ELF-1 (cell line): ENCODE results near the gene KLF13.

ENCODE experiments used
- DNase-seq: peaks from one replicate; pipeline ENCODE4 v3.0.0-alpha.2; 2016; ENCODE audit warnings: low read depth, low spot score

KLF13 gene

DNA sequence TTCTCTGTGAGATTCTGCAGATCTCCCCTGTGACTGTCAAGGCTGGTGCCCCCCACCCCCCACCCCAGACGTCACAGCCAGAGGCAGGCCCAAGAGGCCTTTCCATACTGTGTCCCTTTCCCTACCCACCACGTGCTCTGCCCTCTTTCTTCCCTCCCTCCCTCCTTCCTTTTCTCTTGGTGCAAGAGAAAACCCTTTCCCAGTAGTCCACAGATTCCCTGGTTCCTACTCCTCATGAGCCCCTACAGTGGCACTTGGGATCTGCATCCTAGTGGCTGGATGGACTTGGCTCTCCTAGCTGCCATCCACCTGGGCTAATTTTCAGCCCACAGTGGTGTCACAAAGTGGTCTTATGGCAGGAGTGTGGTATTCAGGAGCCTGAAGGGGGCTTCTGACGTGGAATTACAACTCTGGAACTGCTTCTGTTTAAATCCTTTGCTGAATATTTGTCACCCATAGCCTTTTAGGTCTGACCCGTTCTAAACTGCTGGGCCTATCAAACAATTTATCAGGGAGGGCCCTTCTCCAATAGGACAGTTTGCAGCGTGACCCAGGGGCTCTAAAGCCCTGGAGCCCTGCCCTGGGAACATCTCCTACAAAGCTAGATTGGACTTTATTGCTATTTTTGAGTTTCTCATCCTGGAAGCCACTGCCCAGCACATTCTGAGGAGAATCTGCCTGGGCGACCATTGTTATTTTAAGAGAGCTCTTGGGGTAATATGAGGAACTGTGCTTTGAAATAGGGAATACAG is 35.3 kb downstream of the KLF13 start:
- no peak for DNase-seq

DNA sequence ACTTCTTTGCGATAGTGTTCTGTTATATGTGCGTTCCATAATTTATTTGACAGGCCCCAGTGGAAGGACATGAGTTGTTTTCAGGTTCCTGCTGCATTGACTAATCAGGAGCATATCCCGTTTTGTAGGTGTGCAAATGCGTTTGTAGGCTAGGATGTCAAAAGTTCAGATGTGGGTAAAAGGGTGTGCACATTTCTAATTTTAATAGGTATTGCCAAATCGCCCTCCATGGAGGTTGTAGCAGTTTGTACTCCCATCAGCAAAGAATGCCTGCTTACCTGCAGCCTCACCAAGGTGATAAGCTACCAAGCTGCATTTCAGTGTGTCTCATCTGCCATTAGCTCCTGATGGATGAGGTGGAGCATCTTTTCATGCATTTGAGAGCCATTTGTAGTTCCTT is 36.3 kb downstream of the KLF13 start:
- no peak for DNase-seq

DNA sequence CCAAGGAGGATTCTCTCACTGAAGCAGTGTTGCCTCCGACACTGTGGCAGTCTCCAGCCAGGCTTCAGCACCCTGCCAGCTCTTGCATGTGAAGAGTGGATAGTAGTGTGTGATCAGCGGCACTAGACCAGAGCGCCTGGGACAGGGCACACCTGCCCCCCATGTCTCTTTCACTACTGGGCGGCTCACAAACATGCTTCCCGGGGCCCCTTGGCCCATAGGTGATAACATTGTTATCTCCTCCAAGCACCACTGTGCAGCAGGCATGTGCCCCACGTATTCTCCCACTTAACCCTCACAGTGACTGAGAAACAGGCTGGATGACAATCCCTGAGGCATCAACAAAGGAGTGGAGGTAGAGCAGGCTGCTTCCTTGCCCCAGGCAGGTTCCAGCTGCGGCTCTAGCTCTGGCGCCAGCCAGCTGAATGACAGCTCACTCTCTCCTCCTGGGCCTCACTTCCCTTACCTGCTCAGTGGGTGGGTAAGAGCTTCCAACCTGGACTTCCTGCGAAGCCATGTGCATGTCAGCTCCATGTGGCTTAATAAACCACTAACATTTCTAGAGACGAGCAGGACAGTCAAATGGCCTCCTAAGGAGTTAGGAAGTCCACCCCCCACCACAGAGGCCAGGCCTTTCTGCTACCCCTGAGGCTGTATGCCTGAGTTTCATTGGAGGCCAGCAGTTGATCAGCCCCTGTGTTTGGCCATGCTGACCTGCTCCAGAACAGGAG is 37.8 kb downstream of the KLF13 start:
- peak; percentile 96 for DNase-seq

DNA sequence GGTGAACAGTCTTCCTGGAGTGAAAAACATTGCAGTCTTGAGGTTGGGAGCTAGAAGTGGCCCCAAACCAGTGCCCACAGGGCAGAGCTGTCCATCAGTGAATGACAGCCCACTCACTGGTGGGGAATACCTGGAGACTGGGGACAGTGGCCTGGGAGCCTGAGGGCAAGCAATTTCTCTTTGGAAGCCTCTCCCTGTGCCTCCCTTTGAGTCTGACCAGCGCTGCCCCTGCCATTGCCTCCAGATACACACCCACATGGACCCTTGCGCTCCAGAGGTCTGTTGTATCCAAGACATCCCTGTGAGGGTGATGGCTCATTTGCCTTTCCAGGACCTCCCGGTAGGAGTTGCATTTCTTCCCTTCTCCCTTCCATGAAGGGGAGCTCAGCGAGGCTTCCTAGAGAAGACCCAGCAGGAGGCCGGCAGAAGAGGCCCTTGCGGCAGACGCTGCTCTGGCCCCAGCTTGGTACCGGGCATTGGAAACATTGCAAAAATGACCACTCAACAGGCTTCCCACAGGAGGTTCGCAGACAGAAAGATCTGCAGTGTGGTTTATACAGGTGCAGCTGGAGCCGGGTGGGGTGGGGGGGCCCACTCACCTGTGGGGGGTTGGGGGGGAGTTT is 38.5 kb downstream of the KLF13 start:
- peak; percentile 64 for DNase-seq

DNA sequence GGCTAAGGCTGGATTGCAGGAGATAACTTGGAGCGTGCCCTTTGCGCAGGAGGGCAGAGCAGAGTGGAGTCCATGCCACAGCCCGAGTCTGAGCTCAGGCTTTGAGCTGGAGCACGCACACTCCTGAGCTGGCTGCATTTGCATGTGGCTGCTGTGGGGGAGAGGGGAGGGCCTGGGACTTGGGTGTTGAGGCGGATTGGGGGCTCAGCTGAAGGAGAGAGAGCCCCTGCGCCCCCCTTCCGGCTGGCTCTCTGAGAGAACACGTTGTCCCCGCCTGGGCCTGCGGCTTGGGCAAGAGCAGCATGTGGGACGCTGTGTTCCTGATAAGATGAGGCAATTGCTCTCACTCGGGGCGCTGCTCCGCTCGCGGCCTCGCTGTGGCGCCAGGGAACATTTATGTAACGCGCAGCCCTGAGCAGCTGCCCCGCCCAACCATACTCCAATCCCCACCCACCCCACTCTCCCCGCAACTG is 39.1 kb downstream of the KLF13 start:
- peak; percentile 80 for DNase-seq

DNA sequence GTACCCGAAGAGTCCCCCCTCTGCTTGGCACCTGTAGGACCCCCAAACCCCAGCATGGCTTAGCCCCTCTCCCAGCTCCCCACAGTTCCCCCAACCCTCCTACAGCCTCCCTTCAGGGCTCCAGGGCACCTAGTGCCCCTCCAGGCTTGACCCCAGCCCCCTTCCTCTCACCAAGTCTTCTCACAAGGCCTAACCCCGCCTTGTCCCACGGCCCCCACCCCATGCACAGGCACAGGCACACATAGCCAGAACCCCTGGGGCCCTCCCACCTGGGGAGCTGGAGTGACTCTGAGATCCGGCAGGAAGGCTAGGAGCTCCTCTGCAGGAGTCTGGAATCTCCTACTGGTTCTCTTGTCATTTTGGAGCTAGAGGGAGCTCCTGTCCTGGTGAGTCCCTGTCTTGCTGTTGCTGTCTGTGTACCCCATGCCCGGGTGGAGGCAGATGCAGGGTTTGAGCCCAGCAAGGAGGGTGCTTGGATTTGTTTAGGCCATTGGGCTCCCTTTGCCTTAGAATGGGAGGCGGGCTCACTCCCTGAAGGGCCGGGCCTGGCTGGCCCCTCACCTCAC is 39.6 kb downstream of the KLF13 start:
- DNase-seq: peak; percentile 71

DNA sequence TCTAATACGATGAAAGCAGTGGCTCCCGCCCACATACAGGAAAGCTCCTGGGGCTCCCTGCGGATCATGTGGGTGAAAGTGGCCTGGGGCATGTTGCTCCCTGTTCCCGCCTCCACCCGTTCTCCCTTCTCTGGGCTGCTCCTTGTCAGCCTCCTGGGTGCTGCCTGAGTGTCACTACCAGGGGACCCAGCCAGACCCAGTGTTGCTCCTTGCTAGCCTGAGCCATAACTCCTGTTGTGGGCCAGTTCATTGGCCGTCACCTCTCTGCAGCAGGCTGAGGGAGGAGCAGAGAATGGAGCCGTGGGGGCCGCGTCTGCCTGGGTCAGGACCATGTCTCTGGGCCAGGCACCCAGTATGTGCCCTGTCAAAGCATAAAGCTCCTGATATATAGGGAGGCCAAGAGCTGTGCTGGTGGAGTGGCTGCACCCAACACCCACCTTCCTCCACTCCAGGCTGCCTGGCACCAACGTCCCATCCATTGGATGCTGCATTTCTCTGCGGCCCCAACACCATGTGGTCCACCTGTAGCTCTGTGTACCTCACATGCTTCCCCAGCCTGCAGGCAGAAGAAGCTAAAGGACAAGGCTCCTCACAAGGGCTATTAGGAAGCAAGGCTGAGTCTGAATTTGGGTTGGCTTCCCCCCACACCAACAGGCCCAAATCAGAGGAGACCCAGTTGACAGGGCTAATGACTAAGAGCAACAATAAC is 40.5 kb downstream of the KLF13 start:
- no peak for DNase-seq

DNA sequence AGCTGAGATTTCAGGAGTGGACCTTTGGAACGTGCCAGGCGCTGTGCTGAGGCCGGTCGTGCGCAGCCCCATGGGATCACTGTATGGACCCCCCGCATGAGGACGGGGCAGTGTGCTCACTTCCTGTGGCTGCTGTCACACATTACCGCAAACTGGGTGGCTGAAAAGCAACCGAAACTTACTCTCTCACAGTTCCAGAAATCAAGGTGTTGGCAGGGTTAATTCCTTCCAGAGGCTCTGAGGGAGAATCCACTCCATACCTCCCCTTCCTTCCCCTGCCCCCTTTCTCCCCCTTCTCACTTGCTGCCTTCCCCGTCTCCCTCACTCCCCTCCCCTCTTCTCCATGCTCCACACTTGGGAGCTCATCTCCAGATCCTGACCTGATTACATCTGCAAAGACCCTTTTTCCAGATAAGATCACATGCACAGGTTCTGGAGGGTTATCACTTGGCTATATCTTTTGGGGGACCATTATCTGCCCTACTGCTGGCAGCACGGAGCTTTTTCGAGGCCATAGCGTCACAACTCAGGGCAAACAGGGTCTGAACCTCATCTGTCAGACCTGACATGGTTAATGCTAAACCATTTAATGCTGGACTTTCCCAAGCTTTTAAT is 41.2 kb downstream of the KLF13 start:
- no peak for DNase-seq

DNA sequence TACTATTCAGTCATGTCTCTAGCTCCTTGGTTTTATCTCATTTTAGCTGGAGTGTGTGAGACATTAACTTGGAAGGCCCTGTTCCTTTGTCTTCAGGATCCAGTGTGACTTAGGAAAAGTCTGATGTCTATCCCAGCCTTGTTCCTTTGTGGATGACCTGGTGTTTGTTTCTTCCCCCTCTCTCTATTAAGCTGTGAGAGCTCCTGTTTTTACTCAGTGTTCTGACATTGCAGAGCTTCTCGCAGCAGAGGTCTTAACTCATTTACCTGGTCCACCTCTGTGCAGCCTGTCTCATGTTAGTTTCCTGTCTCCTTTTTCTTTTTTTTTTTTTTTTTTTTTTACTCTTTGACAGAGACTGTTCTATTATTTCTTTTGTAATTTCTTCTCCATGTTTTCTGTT is 43.1 kb downstream of the KLF13 start:
- DNase-seq: no peak

DNA sequence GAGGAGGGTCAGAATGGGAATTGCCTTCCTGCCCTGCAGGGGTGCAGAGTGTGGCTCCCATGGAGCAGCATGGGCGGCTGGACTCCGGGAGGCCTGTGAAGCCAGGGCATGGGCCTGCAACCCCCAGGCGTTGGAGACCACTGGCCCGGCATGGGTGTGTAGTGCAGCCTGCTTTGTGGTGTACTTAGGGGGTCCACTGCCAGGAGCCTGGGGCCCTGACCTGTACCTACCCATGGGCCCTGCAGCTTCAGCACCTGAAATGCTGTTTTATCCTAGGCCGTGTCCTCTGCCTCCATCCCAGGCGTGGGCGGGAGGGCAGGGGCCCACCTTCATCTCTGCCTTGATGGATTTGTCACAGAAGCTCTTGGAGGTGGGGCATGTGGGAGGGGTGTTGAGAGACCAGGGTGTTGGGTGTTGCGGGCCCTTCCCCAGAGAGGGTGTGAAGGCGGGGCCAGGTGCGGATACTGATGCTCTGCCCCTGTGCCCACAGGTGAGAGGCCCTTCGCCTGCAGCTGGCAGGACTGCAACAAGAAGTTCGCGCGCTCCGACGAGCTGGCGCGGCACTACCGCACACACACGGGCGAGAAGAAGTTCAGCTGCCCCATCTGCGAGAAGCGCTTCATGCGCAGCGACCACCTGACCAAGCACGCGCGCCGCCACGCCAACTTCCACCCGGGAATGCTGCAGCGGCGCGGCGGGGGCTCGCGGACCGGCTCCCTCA is 45.0 kb downstream of the KLF13 start:
- no peak for DNase-seq

DNA sequence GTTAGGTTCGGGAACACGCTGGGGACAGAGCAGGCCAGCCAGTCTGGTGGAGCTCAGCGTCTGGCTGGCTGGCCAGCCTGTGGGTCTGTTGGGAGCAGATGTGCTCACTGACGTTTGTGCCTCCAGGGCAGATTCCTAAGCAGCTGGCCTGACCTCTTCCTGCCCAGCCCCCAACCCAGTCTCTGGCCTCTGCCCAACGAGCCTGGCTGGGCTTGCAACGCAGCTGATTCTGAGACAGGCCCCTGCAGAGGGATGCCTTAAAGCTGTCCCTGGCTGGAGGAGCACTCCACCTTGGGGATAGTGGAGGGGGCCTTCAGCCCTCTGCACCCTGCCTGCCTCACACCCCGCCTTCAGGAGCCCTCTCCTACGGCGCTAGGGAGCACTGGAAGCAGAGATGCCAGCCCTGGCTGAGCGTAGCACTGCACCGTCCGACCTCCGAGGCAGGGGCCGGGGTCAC is 46.0 kb downstream of the KLF13 start:
- DNase-seq: peak; percentile 98

DNA sequence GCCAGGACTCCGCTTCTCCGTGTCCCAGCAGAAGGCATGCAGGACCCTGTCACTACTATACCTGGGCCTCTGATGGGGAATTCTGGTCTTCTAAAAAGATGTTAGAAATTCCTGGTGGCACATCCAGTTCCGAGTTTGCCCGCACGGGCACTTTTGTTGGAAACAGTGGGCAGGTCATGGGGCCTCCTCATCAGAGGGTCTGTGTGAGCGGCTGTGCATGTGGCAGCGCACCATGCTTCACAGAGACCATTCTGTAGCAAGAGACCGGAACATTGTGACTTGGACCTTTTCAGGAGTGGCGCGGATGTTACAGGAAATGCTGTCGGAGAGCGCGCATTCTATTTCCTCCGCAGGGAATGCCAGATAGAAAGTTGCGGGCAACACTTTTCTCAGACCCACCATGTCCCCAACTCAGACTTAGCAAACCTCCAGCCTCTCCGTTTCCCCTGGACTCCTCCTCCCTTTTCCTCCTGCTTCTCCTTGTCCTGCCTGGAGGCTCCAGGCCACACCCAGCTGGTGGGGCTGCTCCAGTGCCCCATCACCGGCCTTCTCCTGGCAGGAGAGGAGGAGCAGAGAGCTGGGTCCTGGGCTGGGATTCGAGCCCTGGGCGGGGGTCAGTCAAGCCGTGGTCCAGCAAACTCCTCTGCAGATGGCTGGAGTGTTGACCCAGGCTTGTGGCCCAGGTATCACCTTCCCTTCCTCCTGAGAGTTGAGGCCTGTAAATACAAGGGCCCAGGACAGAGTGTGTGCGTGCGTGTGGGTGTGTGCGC is 46.6 kb downstream of the KLF13 start:
- DNase-seq: no peak

DNA sequence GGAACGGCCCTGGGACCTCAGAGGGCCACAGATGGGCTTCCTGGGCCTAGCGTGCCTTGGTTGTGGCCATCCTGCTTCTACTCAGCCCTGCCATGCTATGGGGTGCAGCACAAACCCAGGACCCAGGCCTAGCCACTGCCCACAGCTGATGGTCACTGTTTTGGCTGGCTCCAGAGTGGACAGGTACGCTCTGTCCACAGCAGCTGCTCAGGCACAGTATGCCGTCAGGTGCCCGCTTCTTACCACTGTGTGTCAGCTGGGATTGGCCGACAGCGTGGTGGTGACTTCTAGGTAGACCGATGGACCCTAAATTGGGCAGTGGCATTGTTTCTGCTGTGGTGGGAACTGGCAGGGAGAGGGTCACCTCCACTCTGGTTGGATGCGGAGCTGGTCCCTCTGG is 47.3 kb downstream of the KLF13 start:
- no peak for DNase-seq

DNA sequence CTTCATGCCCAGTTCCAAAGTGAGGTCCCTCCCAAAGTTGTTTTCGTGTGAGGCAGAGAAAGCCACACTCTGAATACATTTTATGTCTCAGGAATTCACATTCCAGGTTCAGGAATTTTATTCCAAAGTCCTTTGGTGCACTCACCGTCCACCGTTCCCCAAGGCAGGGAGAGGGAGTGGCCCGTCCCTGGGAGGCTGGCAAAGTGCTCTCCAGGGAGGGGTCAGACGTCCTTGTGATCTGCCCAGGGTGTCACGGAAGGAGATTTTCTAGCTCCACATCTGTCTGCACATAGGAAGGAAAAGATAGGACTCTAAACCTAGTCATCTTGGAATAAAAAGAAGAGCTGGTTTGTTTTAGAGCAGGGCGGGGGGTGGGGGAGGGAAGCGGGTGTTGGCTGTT is 47.9 kb downstream of the KLF13 start:
- DNase-seq: no peak

DNA sequence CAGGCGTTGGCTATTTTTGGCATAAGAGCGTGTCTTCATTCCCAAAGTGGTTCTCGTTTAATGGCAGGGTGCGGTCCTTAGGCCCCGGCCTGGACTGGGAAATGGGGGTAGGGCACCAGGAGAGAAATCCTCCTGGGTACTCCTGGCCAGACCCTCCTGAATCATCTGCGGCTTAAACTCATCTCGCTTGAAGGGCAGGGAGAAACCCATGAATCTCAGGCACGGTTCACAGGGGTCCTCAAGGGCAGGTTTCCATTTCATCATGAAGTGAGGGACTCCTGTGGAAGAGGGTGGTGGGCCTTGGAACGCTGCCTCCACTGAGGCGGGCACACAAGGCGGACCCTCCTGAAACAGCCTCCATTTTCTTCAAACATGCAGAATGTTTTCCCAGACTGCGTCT is 48.4 kb downstream of the KLF13 start:
- DNase-seq: no peak

DNA sequence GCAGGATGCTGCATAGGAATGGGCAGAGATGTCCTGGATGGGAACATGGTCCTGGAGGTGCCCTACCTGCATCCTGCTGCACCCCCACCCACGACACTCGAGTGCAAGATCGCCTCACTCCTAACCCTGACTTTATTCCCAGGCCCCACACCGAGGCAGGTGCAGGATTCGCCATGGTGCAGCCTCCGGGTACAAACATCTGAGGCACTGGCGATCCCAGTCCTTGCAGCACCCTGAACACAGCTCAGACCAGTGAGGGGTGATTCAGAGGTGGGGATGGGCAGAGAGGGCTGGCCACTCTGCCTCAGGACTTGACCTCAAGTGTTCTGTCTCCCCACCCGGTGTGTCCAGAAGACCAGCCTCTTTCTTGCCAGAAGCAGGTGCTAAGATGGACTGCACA is 49.1 kb downstream of the KLF13 start:
- no peak for DNase-seq

DNA sequence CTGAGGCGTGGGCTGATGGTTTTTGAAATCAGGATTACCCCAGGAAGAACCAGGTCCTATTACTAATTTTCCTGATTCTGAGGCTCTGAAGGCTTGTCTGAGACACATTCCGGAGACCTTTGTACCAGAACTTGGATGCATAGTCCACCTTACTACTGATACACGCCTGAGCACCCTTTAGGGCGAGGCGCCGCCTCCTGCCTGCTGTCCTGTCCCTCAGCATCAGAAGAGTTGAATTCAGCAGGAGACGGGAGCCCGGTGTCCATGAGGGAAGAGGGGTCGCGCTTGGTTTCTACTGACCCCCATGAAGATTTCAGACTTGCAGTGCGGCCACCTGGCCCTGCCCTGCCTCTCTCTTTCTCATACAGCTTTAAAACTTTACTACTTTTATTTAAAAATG is 49.9 kb downstream of the KLF13 start:
- no peak for DNase-seq

DNA sequence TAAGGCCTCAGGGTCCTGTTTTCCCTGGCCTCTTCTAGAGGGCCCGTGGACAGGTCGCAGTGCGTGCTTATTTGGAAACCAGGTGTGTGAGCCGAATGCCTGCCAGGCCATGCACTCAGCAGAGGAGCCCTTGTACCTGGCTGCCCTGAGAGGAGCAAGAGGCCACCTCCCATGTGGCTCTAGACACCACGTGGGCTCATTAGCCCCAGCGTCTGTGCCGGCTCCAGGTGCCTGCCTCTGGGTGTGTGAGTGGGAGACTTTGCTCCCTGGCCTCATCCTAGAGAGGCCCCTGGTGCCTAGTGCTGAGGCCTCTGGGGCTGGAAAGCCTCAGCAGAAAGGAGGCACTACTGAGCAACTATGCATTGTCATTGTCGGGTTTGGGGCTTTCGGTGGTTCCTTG is 50.4 kb downstream of the KLF13 start:
- no peak for DNase-seq

DNA sequence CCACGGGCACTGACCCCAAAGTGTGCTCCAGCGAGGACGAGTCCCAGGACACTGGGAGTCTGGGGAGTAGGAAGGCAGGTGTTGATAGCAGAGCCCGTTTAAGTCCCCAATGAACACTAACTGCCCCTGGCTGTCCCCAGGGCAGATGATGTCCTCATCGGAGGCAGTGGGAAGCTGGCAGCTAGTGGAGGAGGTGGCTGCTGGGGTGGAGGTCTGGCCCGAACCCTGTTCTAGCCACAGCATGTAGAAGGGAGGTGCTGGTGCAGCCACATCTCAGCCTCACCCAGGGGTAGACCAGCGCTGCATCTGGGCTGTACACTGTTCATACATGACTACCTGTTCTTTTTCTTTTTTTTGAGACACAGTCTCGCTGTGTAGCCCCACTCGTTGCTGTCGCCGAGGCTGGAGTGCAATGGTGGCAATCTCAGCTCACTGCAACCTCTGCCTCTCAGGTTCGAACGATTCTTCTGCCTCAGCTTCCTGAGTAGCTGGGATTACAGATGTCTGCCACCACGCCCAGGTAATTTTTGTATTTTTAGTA is 51.8 kb downstream of the KLF13 start:
- DNase-seq: no peak

DNA sequence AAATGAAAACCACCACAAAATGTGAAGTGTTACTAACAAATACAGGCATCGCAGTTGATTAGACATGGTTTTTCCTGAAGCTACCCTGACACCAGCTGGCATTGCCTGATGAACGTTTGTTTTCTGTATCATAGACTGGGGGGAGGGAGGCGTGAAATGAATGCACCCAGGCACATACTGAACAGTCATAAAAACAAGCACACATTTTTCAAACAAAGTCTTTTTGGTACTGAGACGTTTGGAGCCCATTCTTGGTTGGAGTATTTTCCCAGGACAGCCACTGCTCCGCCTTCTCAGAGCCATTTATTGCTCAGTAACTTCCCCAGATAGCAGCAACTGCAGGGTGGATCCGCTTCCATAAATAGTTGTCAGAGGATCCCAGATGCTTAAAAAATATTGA is 52.4 kb downstream of the KLF13 start:
- no peak for DNase-seq
